HG02642 (cell line): ENCODE results near the gene CMPK1.
"Not testable (repeated sequence)": the region's sequence is repeated elsewhere in the genome, so short reads cannot be mapped to it uniquely, and the experiment has no call there.

ENCODE experiments used
- ATAC-seq: cut with Tn5 transposase; IDR thresholded peaks from one replicate; pipeline ENCODE4 v1.9.1; 2021; ENCODE audit warnings: mild to moderate bottlenecking; ENCODE audit not compliant: unreplicated experiment, poor library complexity

The CMPK1 gene

GRCh38 chr1:47337350-47337749, 3.8 kb downstream of the CMPK1 start:
- no peak for ATAC-seq

- no peak for ATAC-seq
Observed at GRCh38 chr1:47338249-47339077, 4.9 kb downstream of the CMPK1 start.

DNA sequence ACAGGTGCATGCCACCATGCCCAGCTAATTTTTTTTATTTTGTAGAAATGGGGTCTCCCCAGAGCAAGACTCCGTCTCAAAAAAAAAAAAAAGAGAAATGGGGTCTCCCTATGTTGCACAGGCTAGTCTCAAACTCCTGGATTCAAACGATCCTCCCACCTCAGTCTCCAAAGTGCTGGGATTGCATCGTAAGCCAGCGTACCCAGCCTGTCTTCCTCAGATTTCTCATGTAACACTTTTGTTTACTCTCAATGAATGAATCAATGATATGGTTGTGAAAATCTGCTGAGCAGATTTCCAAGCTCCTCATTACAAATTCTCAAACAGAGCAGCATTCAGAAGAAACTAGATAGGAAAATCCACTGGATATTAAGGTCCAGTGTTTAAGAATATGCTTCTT, 6.6 kb downstream of the CMPK1 start:
- ATAC-seq = no peak

- ATAC-seq = not testable (repeated sequence)
Observed at GRCh38 chr1:47346979-47347378, 13.4 kb downstream of the CMPK1 start.

GRCh38 chr1:47347735-47348134, 14.1 kb downstream of the CMPK1 start:
- ATAC-seq = no peak

GRCh38 chr1:47348246-47348645, 14.7 kb downstream of the CMPK1 start:
- no peak for ATAC-seq

DNA sequence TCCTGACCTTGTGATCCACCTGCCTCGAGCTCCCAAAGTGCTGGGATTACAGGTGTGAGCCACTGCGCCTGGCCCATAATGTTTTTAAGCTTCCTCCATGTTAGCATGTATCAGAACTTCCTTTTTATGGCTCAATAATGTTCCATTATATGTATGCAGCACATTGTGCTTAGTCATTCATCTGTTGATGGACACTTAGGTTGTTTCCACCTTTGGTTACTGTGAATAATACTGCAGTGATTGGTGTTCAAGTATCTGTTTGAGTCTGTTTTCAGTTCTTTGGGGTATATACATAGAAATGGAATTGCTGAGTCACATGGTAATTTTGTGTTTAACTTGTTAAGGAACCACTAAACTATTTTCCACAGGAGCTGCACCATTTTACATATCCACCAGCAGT, 17.7 kb downstream of the CMPK1 start:
- ATAC-seq = peak; percentile 89

DNA sequence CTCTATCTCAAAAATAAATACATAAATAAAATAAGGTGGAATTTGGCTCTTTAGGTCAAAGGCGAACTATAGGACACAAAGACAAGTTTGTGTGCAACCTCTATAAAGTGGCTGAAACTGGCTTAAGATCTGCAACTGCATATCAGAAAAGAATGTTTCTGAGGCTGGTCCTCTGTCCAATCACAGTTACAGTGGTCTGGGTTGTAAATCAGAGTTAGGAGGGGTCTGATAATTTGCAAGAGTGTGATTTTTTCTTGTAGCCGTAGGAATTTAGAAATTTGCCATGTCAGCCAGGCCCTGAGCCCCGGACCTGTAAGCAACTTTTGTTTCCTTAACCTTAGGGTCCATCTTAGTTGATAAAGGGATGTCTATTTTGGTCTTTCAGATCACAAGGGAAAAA, 27.8 kb downstream of the CMPK1 start:
- no peak for ATAC-seq

DNA sequence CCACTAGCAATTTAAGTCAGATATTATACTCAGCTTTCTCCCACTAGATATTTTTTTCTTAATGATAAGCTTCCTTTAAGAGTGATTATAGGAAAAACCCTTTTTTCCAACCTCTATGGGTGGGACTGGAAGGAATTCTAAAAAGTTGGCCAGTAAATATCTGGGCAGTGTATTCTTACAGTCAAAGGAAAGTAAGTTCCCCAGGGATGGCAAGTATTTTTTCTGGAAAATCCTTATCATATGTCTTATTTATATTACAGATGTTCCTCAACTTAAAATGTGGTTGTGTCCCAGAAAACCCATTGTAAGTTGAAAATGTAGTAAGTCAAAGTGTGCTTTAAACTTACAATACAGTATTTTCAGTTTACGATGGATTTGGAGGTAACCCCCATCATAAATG, 29.2 kb downstream of the CMPK1 start:
- no peak for ATAC-seq

GRCh38 chr1:47367651-47368050, 34.1 kb downstream of the CMPK1 start:
- ATAC-seq = no peak

DNA sequence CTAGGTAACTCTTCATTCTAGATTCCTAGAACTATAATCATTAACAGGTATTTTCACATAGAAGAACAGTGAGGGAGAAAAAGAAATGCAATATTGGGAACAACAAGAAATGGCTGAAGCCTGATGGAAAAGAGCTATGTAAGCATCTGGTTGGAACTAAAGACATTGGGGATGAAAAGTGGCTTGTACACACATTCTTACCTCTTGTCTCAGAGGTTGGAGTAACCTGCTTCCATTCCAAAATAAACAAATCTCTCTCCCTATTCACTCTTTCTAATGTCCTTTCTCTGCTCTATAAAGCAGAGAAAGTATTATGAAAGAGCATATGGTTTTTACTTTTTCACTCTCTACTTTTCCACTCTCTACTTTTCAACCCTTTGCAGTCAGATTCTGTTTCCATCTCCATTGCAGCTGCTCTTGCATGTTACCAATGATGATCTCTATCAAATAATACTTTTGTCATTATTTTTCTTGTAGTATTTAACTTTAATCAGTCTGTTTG, 37.5 kb downstream of the CMPK1 start:
- no peak for ATAC-seq

DNA sequence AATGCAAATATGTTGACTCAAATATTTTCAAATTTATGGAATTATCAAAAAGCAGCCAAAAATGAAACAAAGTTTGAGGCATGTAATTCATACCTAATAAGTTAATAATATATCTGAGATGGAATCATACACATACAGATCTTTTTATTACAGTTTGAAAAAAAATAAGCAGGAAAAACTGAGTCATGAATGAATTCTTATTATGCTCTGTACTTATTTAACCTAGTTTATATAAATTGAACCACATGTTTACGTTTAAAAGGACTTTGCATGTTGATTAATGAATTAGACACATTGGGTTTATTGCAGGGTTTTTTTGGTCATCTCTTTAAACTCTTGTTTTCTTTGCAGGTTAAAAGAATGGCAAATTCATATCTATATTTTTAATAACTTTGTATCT, 40.9 kb downstream of the CMPK1 start:
- ATAC-seq = no peak

- no peak for ATAC-seq
Observed at GRCh38 chr1:47378147-47378546, 44.6 kb downstream of the CMPK1 start.

DNA sequence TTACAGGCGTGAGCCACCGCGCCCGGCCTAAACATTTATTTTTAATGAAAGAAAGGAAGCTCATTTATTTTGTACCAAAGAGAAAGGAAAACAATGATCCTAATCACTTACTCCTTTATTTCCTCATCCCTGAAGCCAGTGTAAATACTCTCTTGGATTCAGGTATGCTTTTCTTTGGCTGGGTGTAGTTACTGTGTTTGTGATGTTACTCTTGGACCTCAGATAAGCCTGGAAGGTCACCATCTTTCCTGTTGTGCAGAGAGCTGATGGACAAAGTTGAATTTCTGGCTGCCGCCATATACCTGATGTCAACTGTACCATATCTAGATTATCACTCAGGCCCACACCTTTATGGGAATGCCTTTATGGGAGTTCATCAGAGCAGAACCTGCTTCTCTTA, 47.1 kb downstream of the CMPK1 start:
- no peak for ATAC-seq

GRCh38 chr1:47382399-47382983, 48.9 kb downstream of the CMPK1 start:
- no peak for ATAC-seq

- no peak for ATAC-seq
Observed at GRCh38 chr1:47384083-47384482, 50.5 kb downstream of the CMPK1 start.

GRCh38 chr1:47385020-47385419, 51.4 kb downstream of the CMPK1 start:
- no peak for ATAC-seq

- ATAC-seq = no peak
Observed at GRCh38 chr1:47386268-47386667, 52.7 kb downstream of the CMPK1 start.

- ATAC-seq = no peak
Observed at GRCh38 chr1:47388030-47388890, 54.7 kb downstream of the CMPK1 start.

- ATAC-seq = peak; percentile 76
Observed at GRCh38 chr1:47388891-47389238, 55.3 kb downstream of the CMPK1 start.

- no peak for ATAC-seq
Observed at GRCh38 chr1:47389731-47390130, 56.1 kb downstream of the CMPK1 start.
